LNCaP clone FGC (cell line): ENCODE measurements around the gene TOR1AIP1.
A peak's percentile ranks its signal among the peaks of the same experiment; 100 is the strongest.

Source experiments
- DNase-seq: peaks from one replicate; pipeline ENCODE4 v3.0.0-alpha.2; 2011; ENCODE audit warnings: low read depth
- H3K4me3 ChIP-seq: 2 replicates; pipeline ENCODE4 v1.5.1; 2011; ENCODE audit warnings: mild to moderate bottlenecking, low read depth, low read length, control low read depth
- CTCF ChIP-seq: IDR thresholded peaks from 2 replicates; pipeline ENCODE4 v1.5.1; 2012; ENCODE audit warnings: mild to moderate bottlenecking; ENCODE audit not compliant: control insufficient read depth, insufficient read depth; ENCODE audit errors: extremely low read depth

The TOR1AIP1 gene

GRCh38 chr1:179951383-179952144 lies 69.5 kb downstream of the TOR1AIP1 start:
- no peak for DNase-seq
- no peak for TF ChIP-seq CTCF
- H3K4me3 ChIP-seq: no peak overlapping the region

- H3K4me3 ChIP-seq: no peak overlapping the region
- DNase-seq: no peak
- no peak for TF ChIP-seq CTCF
Measured at GRCh38 chr1:179952186-179952585, 70.1 kb downstream of the TOR1AIP1 start.

GRCh38 chr1:179953974-179954492 lies 71.9 kb downstream of the TOR1AIP1 start:
- peak overlapping the region; percentile 87 for H3K4me3 ChIP-seq
- DNase-seq: no peak
- no peak for TF ChIP-seq CTCF

GRCh38 chr1:179954493-179955286 lies 72.6 kb downstream of the TOR1AIP1 start, which contains the start of gene CEP350:
CEP350 (plus strand) TSS chr1:179954810; CDS start chr1:179986182, 31,372 bp downstream.
- DNase-seq: peak; percentile 98
- no peak for TF ChIP-seq CTCF
- peak within 1 kb of the TSS; percentile 87 for H3K4me3 ChIP-seq

- peak overlapping the region; percentile 87 for H3K4me3 ChIP-seq
- no peak for DNase-seq
- no peak for TF ChIP-seq CTCF
Measured at GRCh38 chr1:179955287-179955680, 73.2 kb downstream of the TOR1AIP1 start.

- peak overlapping the region; percentile 87 for H3K4me3 ChIP-seq
- DNase-seq: no peak
- TF ChIP-seq CTCF: no peak
Measured at GRCh38 chr1:179955731-179956130, 73.6 kb downstream of the TOR1AIP1 start.
